GM12878 (cell line): ENCODE data around the gene IGFBP2. TPM values are rescaled to one million over a fixed set of nuclear protein-coding genes. Genes with fewer than 3 reads are reported as not detected.

Source experiments
- ATAC-seq: fragments of 200-7000 bp; cut with Tn5 transposase; 3 replicates; pipeline ENCODE4 v1.9.1; 2020; ENCODE audit warnings: mild to moderate bottlenecking, moderate library complexity
- BruUV-seq: library from RNA; stranded (reverse); fragments of 400-500 nt; replicated peaks from 2 replicates; lab custom pipeline; 2021; lab: Mats Ljungman, UMichigan
- CTCF ChIA-PET: fragments of 300-600 bp; sonication (Branson Sonifier 250); formaldehyde crosslinking; extraction: SDS; loops from one replicate; lab custom pipeline; 2021; ENCODE audit warnings: inconsistent platforms; lab: Yijun Ruan, JAX
- POLR2A ChIA-PET: fragments of 350-600 bp; formaldehyde crosslinking; extraction: SDS; loops from one replicate; lab custom pipeline; 2021; ENCODE audit warnings: inconsistent platforms; lab: Charles Lee
- RAD21 ChIA-PET: fragments of 300-600 bp; sonication (Branson Sonifier 250); formaldehyde crosslinking; loops from one replicate; lab custom pipeline; 2023; ENCODE audit warnings: antibody characterized with exemption; ENCODE audit not compliant: unreplicated experiment; lab: Charles Lee
- SMC1A ChIA-PET: fragments of 300-600 bp; sonication (Branson Sonifier 250); formaldehyde crosslinking; loops from one replicate; lab custom pipeline; 2023; ENCODE audit not compliant: unreplicated experiment, uncharacterized antibody; lab: Charles Lee
- DNase-seq: peaks from one replicate; pipeline ENCODE4 v3.0.0-alpha.2; 2011; ENCODE audit warnings: low read depth, low spot score
- FAIRE-seq: peaks from 3 replicates; lab custom pipeline; 2011; peaks lifted over from hg19 to GRCh38; lab: Jason Lieb, UNC
- H2AFZ ChIP-seq: 2 replicates; pipeline ENCODE4 v1.6.0; 2011; ENCODE audit warnings: low read depth, low read length, control low read depth; ENCODE audit not compliant: control insufficient read depth
- H3K27ac ChIP-seq: 2 replicates; pipeline ENCODE4 v1.5.1; 2011; ENCODE audit warnings: control low read depth; ENCODE audit not compliant: control insufficient read depth, insufficient read depth
- H3K27me3 ChIP-seq, 2 experiments: replicated peaks in 1 of 2; 2 replicates each; pipeline versions ENCODE4 v1.6.0 to v1.6.1; 2011; ENCODE audit warnings: low read length in 1 of 2; ENCODE audit not compliant: control insufficient read depth in 2 of 2, insufficient read depth in 2 of 2
- H3K36me3 ChIP-seq, 2 experiments: 2 replicates each; pipeline ENCODE4 v1.5.1; 2011; ENCODE audit warnings: low read length in 1 of 2; ENCODE audit not compliant: control insufficient read depth in 2 of 2, insufficient read depth in 2 of 2
- H3K4me1 ChIP-seq: 2 replicates; pipeline ENCODE4 v1.6.1; 2011; ENCODE audit warnings: mild to moderate bottlenecking, low read length, moderate library complexity, mixed read lengths; ENCODE audit not compliant: control insufficient read depth, insufficient read depth
- H3K4me2 ChIP-seq: 2 replicates; pipeline ENCODE4 v1.6.0; 2011; ENCODE audit warnings: control low read depth; ENCODE audit not compliant: control insufficient read depth, insufficient read depth
- H3K4me3 ChIP-seq: fragments of 200-600 bp; sonication (generic); 2 replicates; pipeline ENCODE4 v1.5.1; 2016
- H3K79me2 ChIP-seq: 2 replicates; pipeline ENCODE4 v1.6.0; 2011; ENCODE audit warnings: low read length; ENCODE audit not compliant: control insufficient read depth, insufficient read depth
- H3K9ac ChIP-seq: 2 replicates; pipeline ENCODE4 v1.8.0; 2011; ENCODE audit warnings: low read length, control low read depth, mixed read lengths; ENCODE audit not compliant: control insufficient read depth, insufficient read depth
- H3K9me3 ChIP-seq: replicated peaks from 3 replicates; pipeline ENCODE4 v1.5.1; 2011; ENCODE audit warnings: mild to moderate bottlenecking, low read length; ENCODE audit not compliant: control insufficient read depth, insufficient read depth
- H4K20me1 ChIP-seq: 2 replicates; pipeline ENCODE4 v1.6.0; 2011; ENCODE audit not compliant: control insufficient read depth, insufficient read depth
- CEBPB ChIP-seq, 2 experiments: fragments of 150-350 bp in 1 of 2; IDR thresholded peaks; 2 replicates each; pipeline ENCODE4 v1.6.1; 2012 to 2014; ENCODE audit warnings: low read depth in 2 of 2, low read length in 2 of 2, borderline replicate concordance in 1 of 2, inconsistent platforms in 1 of 2
- CHD2 ChIP-seq: IDR thresholded peaks from 2 replicates; pipeline ENCODE4 v1.6.1; 2011; ENCODE audit warnings: low read depth, low read length, improper control_type of control experiment, borderline replicate concordance
- DPF2 ChIP-seq: fragments of 450-650 bp; IDR thresholded peaks from 2 replicates; pipeline ENCODE4 v1.6.1; 2017; ENCODE audit warnings: mild to moderate bottlenecking
- ESRRA ChIP-seq: IDR thresholded peaks from 2 replicates; pipeline ENCODE4 v1.6.1; 2012; ENCODE audit warnings: mild to moderate bottlenecking, low read length, improper control_type of control experiment
- IRF4 ChIP-seq: IDR thresholded peaks from 2 replicates; pipeline ENCODE4 v1.6.1; 2011; ENCODE audit warnings: low read depth, low read length
- KDM1A ChIP-seq: fragments of 200-600 bp; sonication (generic); IDR thresholded peaks from 2 replicates; pipeline ENCODE4 v1.6.1; 2016; ENCODE audit warnings: borderline replicate concordance
- MTA3 ChIP-seq: IDR thresholded peaks from 2 replicates; pipeline ENCODE4 v1.6.1; 2012; ENCODE audit warnings: low read length, inconsistent platforms, borderline replicate concordance
- MXI1 ChIP-seq: fragments of 150-350 bp; IDR thresholded peaks from 2 replicates; pipeline ENCODE4 v1.6.1; 2011; ENCODE audit warnings: low read depth, mild to moderate bottlenecking, inconsistent platforms, low read length, improper control_type of control experiment
- POLR2A ChIP-seq: IDR thresholded peaks from 2 replicates; pipeline ENCODE4 v1.6.1; 2011; ENCODE audit warnings: low read depth, mild to moderate bottlenecking, low read length
- STAT3 ChIP-seq: IDR thresholded peaks from 2 replicates; pipeline ENCODE4 v1.6.1; 2011; ENCODE audit warnings: low read depth, low read length, improper control_type of control experiment
- TCF7 ChIP-seq: IDR thresholded peaks from 2 replicates; pipeline ENCODE4 v1.6.1; 2014; ENCODE audit warnings: antibody characterized with exemption, borderline replicate concordance
- WGBS: methylation state at CpG from one replicate; pipeline ENCODE4 v1.1.6; 2016; ENCODE audit warnings: low lambda C conversion rate; ENCODE audit not compliant: insufficient replicate concordance, insufficient coverage; ENCODE audit errors: missing lambda C conversion rate; 5-methylcytosine and 5-hydroxymethylcytosine counted together
- in situ Hi-C: fragments of 300-500 bp; cut with MboI; formaldehyde crosslinking; loops from 9 replicates; pipeline ENCODE4 v1.14.3; 2018; ENCODE audit warnings: mixed read lengths
- intact Hi-C: fragments of 100-400 bp; cut with micrococcal nuclease; formaldehyde crosslinking; loops from one replicate; pipeline ENCODE4 v1.14.2; 2022; ENCODE audit not compliant: unreplicated experiment
- polyA plus RNA-seq, 11 experiments: library from polyadenylated mRNA; depleted of rRNA in 4 of 11; unstranded in 6 of 11; stranded (reverse) in 5 of 11; fragments of >200 nt; fragmentation: Nextera tagmentation in 4 of 11; fragmentation: Illumina TruSeq in 1 of 11; extraction: Ambion mirVana in 4 of 11; extraction: Trizol in 1 of 11; gene quantifications; 1 replicate in 1 of 11; 2 replicates in 10 of 11; pipeline versions ENCODE4 v1.2.1 to v1.2.3, GENCODE V29; 2011 to 2016; ENCODE audit warnings: inconsistent platforms in 2 of 11, missing spikeins in 2 of 11, low read depth in 1 of 11
- total RNA-seq, 4 experiments: library from RNA; depleted of rRNA in 3 of 4; stranded (reverse); fragments of >200 nt in 3 of 4; fragmentation: Illumina TruSeq in 1 of 4; extraction: Trizol in 1 of 4; gene quantifications; 2 replicates each; pipeline versions ENCODE4 v1.2.1 to v1.2.3, GENCODE V29; 2013 to 2021
- TF ChIP-seq, protein P1 (sequence below): IDR thresholded peaks from 2 replicates; pipeline ENCODE4 v1.6.1; 2012; ENCODE audit warnings: low read depth, low read length, improper control_type of control experiment
- TF ChIP-seq, protein P2 (sequence below): fragments of 450-650 bp; IDR thresholded peaks from 2 replicates; pipeline ENCODE4 v1.6.1; 2017; ENCODE audit warnings: low read depth, mild to moderate bottlenecking, moderate library complexity
- TF ChIP-seq, protein P3 (sequence below): IDR thresholded peaks from 2 replicates; pipeline ENCODE4 v1.6.1; 2011; ENCODE audit warnings: borderline replicate concordance, low read depth, mild to moderate bottlenecking, moderate library complexity, mixed read lengths, low read length; ENCODE audit not compliant: insufficient read depth; ENCODE audit errors: extremely low read length
- TF ChIP-seq, protein P4 (sequence below): fragments of 450-650 bp; IDR thresholded peaks from 2 replicates; pipeline ENCODE4 v1.6.1; 2016; ENCODE audit warnings: mild to moderate bottlenecking

Gene IGFBP2
- total and polyA plus RNA-seq, 10 of the 15 experiments (the other 5 are each of a cell fraction or from before 2014, with no cell fraction given): 0.11 to 1.5 (median 0.38) TPM; not detected in 5

DNA sequence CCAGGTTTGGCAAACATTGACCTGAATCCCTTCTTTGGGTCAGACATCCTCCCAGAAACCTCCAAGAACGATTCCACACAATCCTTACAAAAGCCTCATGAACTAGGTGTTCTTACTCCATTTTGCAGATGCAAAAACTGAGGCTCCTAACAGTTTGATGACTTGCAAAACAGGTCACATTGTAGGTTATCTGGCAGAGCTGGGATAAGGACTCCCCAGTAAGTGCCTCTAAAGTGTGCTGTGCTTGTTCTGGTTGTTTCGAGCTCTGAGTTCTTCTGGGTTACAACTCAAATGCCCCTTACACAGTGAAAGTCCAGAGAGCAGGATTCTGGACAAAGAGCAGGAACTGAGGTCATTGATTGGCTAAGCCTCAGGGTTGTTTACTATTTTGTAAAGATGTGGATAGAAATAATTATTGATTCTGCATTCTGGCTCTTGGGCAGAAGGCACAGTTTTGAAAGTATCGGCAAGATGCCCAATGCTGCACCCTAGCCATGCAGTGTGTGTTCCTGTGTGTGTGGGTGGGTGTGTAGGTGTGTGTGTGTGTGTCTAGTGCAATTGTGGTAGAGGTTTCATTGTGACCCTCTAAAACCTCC is 17.0 kb upstream of the IGFBP2 start (continued):
- TF ChIP-seq, protein P1, sequence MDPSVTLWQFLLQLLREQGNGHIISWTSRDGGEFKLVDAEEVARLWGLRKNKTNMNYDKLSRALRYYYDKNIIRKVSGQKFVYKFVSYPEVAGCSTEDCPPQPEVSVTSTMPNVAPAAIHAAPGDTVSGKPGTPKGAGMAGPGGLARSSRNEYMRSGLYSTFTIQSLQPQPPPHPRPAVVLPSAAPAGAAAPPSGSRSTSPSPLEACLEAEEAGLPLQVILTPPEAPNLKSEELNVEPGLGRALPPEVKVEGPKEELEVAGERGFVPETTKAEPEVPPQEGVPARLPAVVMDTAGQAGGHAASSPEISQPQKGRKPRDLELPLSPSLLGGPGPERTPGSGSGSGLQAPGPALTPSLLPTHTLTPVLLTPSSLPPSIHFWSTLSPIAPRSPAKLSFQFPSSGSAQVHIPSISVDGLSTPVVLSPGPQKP: no peak
- TF ChIP-seq ESRRA (no peak), MTA3 (no peak), IRF4 (no peak), CHD2 (no peak)

DNA sequence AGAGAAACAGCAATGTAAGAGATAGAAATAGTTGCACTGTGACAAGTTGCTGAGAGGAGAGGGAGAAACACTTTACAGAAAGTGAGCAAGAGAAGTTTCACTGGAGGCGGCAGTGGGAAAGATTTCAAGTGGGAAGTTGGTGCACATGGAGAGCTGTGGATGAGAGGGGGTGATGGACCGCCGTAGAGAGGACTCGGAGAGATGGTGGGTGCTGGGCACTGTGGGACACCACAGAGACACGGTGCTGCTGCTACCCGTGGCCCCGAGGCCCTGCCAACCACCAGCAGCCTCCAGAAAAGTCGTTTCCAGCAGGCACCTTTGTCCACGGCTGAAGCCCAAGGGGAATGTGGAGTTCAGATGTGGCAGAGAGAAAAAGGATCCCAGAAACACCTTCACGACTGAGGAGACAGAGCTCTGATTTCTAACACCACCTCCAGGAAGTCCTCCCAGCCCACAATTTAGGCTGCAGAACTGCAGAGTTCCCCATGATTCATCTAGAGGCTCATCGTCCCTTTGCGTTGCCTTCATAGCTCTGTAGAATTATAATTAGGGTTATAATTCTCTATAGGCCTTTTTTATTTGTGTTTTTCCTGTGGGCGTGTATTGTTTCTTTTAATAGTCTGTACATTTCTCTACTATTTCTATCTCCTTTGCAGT is 15.9 kb upstream of the IGFBP2 start:
- H3K36me3 ChIP-seq: no peaks in the 10 kb centered on the region
- no peaks in the 10 kb centered on the region; a peak in 1 of 4 replicates for H3K27me3 ChIP-seq
- H2AFZ ChIP-seq: no peak overlapping the region
- no TSS peak for BruUV-seq
- H3K9ac ChIP-seq: no peak overlapping the region
- intact Hi-C loops: no loop called here
- no peak for DNase-seq
- in situ Hi-C loops: no loop called here
- H3K4me3 ChIP-seq: no peak overlapping the region
- ATAC-seq: no peak
- FAIRE-seq: no peak
- no peaks in the 10 kb centered on the region for H3K79me2 ChIP-seq
- no peak overlapping the region for H3K27ac ChIP-seq
- RAD21 ChIA-PET: interaction anchor here (0.8 to 1.4 kb wide), 2 partner anchors 98 to 99 kb away, joined by 3 to 4 read pairs; no protein-coding TSS in a partner anchor
- SMC1A ChIA-PET: interaction anchor here (0.8 to 1.1 kb wide), 2 partner anchors 12 to 98 kb away, joined by 3 to 7 read pairs; no protein-coding TSS in a partner anchor
- H3K4me1 ChIP-seq: peaks cover 3% of the 10 kb centered on the region; the same call in 1 of the 2 replicates
- WGBS: 34% methylated on average over 12 of the region's 13 CpGs
- no peaks in the 10 kb centered on the region for H3K9me3 ChIP-seq
- POLR2A ChIA-PET: interaction anchor here (1.5 kb wide), 1 partner anchor 17 kb away, joined by 4 read pairs; no protein-coding TSS in a partner anchor
- no peak overlapping the region for H3K4me2 ChIP-seq
- CTCF ChIA-PET: interaction anchor here (0.7 to 1.5 kb wide), 3 partner anchors 9 to 101 kb away, joined by 3 to 9 read pairs (median 3); no protein-coding TSS in a partner anchor
- H4K20me1 ChIP-seq: no peaks in the 10 kb centered on the region
- no peak for TF ChIP-seq STAT3
- TF ChIP-seq, protein P2, sequence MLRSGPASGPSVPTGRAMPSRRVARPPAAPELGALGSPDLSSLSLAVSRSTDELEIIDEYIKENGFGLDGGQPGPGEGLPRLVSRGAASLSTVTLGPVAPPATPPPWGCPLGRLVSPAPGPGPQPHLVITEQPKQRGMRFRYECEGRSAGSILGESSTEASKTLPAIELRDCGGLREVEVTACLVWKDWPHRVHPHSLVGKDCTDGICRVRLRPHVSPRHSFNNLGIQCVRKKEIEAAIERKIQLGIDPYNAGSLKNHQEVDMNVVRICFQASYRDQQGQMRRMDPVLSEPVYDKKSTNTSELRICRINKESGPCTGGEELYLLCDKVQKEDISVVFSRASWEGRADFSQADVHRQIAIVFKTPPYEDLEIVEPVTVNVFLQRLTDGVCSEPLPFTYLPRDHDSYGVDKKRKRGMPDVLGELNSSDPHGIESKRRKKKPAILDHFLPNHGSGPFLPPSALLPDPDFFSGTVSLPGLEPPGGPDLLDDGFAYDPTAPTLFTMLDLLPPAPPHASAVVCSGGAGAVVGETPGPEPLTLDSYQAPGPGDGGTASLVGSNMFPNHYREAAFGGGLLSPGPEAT: no peak
- TF ChIP-seq, protein P3, sequence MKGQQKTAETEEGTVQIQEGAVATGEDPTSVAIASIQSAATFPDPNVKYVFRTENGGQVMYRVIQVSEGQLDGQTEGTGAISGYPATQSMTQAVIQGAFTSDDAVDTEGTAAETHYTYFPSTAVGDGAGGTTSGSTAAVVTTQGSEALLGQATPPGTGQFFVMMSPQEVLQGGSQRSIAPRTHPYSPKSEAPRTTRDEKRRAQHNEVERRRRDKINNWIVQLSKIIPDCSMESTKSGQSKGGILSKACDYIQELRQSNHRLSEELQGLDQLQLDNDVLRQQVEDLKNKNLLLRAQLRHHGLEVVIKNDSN: no peak
- TF ChIP-seq, protein P4, sequence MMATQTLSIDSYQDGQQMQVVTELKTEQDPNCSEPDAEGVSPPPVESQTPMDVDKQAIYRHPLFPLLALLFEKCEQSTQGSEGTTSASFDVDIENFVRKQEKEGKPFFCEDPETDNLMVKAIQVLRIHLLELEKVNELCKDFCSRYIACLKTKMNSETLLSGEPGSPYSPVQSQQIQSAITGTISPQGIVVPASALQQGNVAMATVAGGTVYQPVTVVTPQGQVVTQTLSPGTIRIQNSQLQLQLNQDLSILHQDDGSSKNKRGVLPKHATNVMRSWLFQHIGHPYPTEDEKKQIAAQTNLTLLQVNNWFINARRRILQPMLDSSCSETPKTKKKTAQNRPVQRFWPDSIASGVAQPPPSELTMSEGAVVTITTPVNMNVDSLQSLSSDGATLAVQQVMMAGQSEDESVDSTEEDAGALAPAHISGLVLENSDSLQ: no peak
- no peak for TF ChIP-seq TCF7
- no peak for TF ChIP-seq KDM1A
- TF ChIP-seq DPF2: no peak
- TF ChIP-seq CEBPB (IDR thresholded peaks at IDR 0.05; ENCODE audit: borderline replicate concordance in 1 of 2, low read depth in 2 of 2, low read length in 2 of 2): no peak
- TF ChIP-seq MXI1: no peak
- TF ChIP-seq POLR2A: no peak
